IMR-90 (cell line): Measurements from ENCODE around the gene PLRG1.

Experiments used
- CEBPB ChIP-seq: IDR thresholded peaks from 2 replicates; pipeline ENCODE4 v1.6.1; 2012; ENCODE audit warnings: low read depth, low read length, improper control_type of control experiment
- CHD1 ChIP-seq: IDR thresholded peaks from 2 replicates; pipeline ENCODE4 v1.6.1; 2012; ENCODE audit warnings: low read depth, low read length, improper control_type of control experiment
- CTCF ChIP-seq: conservative IDR thresholded peaks from 2 replicates; pipeline ENCODE4 v1.5.1; 2012; ENCODE audit warnings: mild to moderate bottlenecking, low read depth, low read length, improper control_type of control experiment
- ELK1 ChIP-seq: fragments of 150-350 bp; IDR thresholded peaks from 2 replicates; pipeline ENCODE4 v1.6.1; 2016; ENCODE audit warnings: low read depth, mild to moderate bottlenecking, low read length, moderate library complexity, borderline replicate concordance
- MAFK ChIP-seq: IDR thresholded peaks from 2 replicates; pipeline ENCODE4 v1.6.1; 2012; ENCODE audit warnings: low read depth, low read length, improper control_type of control experiment
- MAZ ChIP-seq: IDR thresholded peaks from 2 replicates; pipeline ENCODE4 v1.6.1; 2012; ENCODE audit warnings: low read depth, mild to moderate bottlenecking, low read length, improper control_type of control experiment, moderate library complexity, borderline replicate concordance
- MXI1 ChIP-seq: IDR thresholded peaks from 2 replicates; pipeline ENCODE4 v1.6.1; 2012; ENCODE audit warnings: low read depth, mild to moderate bottlenecking, low read length, moderate library complexity, borderline replicate concordance
- POLR2A ChIP-seq: IDR thresholded peaks from 2 replicates; pipeline ENCODE4 v1.6.1; 2012; ENCODE audit warnings: mild to moderate bottlenecking, low read depth, low read length
- RAD21 ChIP-seq: IDR thresholded peaks from 2 replicates; pipeline ENCODE4 v1.6.1; 2012; ENCODE audit warnings: low read length, improper control_type of control experiment
- RCOR1 ChIP-seq: IDR thresholded peaks from 2 replicates; pipeline ENCODE4 v1.6.1; 2012; ENCODE audit warnings: mild to moderate bottlenecking, low read length, improper control_type of control experiment; ENCODE audit not compliant: insufficient replicate concordance
- RFX5 ChIP-seq: IDR thresholded peaks from 2 replicates; pipeline ENCODE4 v1.8.0; 2012; ENCODE audit warnings: low read depth, mild to moderate bottlenecking, low read length, moderate library complexity
- SMC3 ChIP-seq: fragments of 150-350 bp; IDR thresholded peaks from 2 replicates; pipeline ENCODE4 v1.6.1; 2016; ENCODE audit warnings: low read depth, mild to moderate bottlenecking, antibody characterized with exemption, low read length, moderate library complexity
- USF2 ChIP-seq: fragments of 150-350 bp; IDR thresholded peaks from 2 replicates; pipeline ENCODE4 v1.6.1; 2017; ENCODE audit warnings: mild to moderate bottlenecking, antibody characterized with exemption, low read length, low read depth

GRCh38 chr4:154582723-154583122, 32.5 kb upstream of the PLRG1 start:
- TF ChIP-seq MXI1 (no peak), CHD1 (no peak), CTCF (no peak), SMC3 (no peak), CEBPB (no peak), USF2 (no peak), RCOR1 (no peak), POLR2A (no peak), RAD21 (no peak), RFX5 (no peak), ELK1 (no peak), MAZ (no peak), MAFK (no peak)
